Activated naive CD8-positive, alpha-beta T cell treated with anti-CD3 and anti-CD28 coated beads for 36 hours (primary cell): Measurements from ENCODE around the gene CFAP91. TPM values are rescaled to one million over a fixed set of nuclear protein-coding genes. Genes with fewer than 3 reads are reported as not detected.

Experiments used
- DNase-seq: peaks from one replicate; pipeline ENCODE4 v3.0.0; 2021
- H3K27ac Mint-ChIP-seq: one replicate; pipeline ENCODE4 v1.8.0; 2022; ENCODE audit warnings: mild to moderate bottlenecking, moderate library complexity, mixed read lengths
- H3K27me3 Mint-ChIP-seq: one replicate; pipeline ENCODE4 v1.8.0; 2022; ENCODE audit warnings: mild to moderate bottlenecking, mixed read lengths
- H3K36me3 Mint-ChIP-seq: one replicate; pipeline ENCODE4 v1.8.0; 2021; ENCODE audit warnings: mild to moderate bottlenecking, mixed read lengths
- H3K4me1 Mint-ChIP-seq: one replicate; pipeline ENCODE4 v1.8.0; 2021; ENCODE audit warnings: mixed read lengths
- H3K4me3 Mint-ChIP-seq: one replicate; pipeline ENCODE4 v1.8.0; 2022; ENCODE audit warnings: mild to moderate bottlenecking, moderate library complexity, mixed read lengths
- H3K9me3 Mint-ChIP-seq: one replicate; pipeline ENCODE4 v1.8.0; 2022; ENCODE audit warnings: mixed read lengths
- total RNA-seq, 2 experiments: library from RNA; stranded (reverse); gene quantifications; one replicate each; pipeline ENCODE4 v1.2.3, GENCODE V29; 2021

Gene CFAP91
- total RNA-seq, 2 experiments from 2014 or later, result 0.28 to 0.47 TPM

- Mint-ChIP-seq H3K4me1 (no peaks in the 10 kb centered on the region), H3K9me3 (no peaks in the 10 kb centered on the region), H3K27me3 (peaks cover 36% of the 10 kb centered on the region), H3K27ac (no peak overlapping the region), H3K36me3 (no peaks in the 10 kb centered on the region), H3K4me3 (no peak overlapping the region)
- no peak for DNase-seq
Observed at GRCh38 chr3:119746423-119746822, 43.6 kb downstream of the CFAP91 start.

DNA sequence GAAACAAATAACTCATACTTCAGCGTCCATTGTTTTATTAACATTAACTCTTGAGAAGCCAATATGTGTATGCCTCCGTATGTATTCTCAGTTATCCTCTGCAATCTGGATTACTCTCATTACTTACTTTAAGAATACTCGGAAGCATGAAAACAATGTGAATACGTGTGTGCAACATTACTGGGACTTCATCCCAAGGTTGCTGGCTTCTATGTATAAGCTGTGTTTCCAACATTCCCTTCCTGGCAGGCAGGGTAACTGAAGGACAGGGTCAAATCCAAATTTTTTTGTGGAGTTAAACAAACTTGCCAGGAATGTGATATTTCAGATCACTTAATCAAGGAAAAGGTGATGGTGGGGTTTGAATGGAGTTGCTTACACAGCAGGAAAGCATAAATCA lies 44.5 kb downstream of the CFAP91 start:
- Mint-ChIP-seq H3K36me3 (no peaks in the 10 kb centered on the region), H3K4me1 (no peaks in the 10 kb centered on the region), H3K9me3 (no peaks in the 10 kb centered on the region), H3K27me3 (peaks cover 30% of the 10 kb centered on the region), H3K27ac (no peak overlapping the region), H3K4me3 (no peak overlapping the region)
- DNase-seq, result no peak

- Mint-ChIP-seq H3K36me3 (no peaks in the 10 kb centered on the region), H3K4me3 (no peak overlapping the region), H3K9me3 (peaks cover 5% of the 10 kb centered on the region), H3K27me3 (peaks cover 27% of the 10 kb centered on the region), H3K27ac (no peak overlapping the region), H3K4me1 (no peaks in the 10 kb centered on the region)
- no peak for DNase-seq
Observed at GRCh38 chr3:119748991-119749390, 46.2 kb downstream of the CFAP91 start.

- H3K27me3 Mint-ChIP-seq, result peaks cover 37% of the 10 kb centered on the region
- peaks cover 7% of the 10 kb centered on the region for H3K9me3 Mint-ChIP-seq
- DNase-seq, result no peak
- H3K4me3 Mint-ChIP-seq, result no peak overlapping the region
- no peaks in the 10 kb centered on the region for H3K4me1 Mint-ChIP-seq
- H3K36me3 Mint-ChIP-seq, result no peaks in the 10 kb centered on the region
- no peak overlapping the region for H3K27ac Mint-ChIP-seq
Observed at GRCh38 chr3:119751423-119751822, 48.6 kb downstream of the CFAP91 start.

Other genes with a start within 250 kb of the CFAP91 start
- gene TMEM39A, start 239.4 kb upstream of the CFAP91 start, total RNA-seq, result 10 to 100 TPM; 32.5 to 36.4 TPM
- 10 to 100 TPM; 17.3 to 21.3 TPM for gene POGLUT1, start 234.1 kb upstream of the CFAP91 start, total RNA-seq
- gene TIMMDC1, start 204.5 kb upstream of the CFAP91 start, total RNA-seq, result 100 to 1,000 TPM; 144 to 150 TPM
- 1 to 10 TPM; 4.2 to 4.7 TPM for gene CD80, start 143.4 kb upstream of the CFAP91 start, total RNA-seq
- gene ADPRH, start 123.5 kb upstream of the CFAP91 start, total RNA-seq, result 1 to 10 TPM; 5.8 to 6.0 TPM
- not detected for gene PLA1A, start 105.1 kb upstream of the CFAP91 start, total RNA-seq
- gene POPDC2, start 42.4 kb upstream of the CFAP91 start, total RNA-seq, result 1 to 10 TPM; 1.6 to 2.0 TPM
- gene COX17, start 25.6 kb upstream of the CFAP91 start, total RNA-seq, result 10 to 100 TPM; 79.5 to 85.9 TPM
- 1 to 10 TPM; 1.2 to 1.4 TPM for gene NR1I2, start 79.1 kb downstream of the CFAP91 start, total RNA-seq